ENCODE measurements around the gene RAB18.
"Not testable (repeated sequence)": the region's sequence is repeated elsewhere in the genome, so short reads cannot be mapped to it uniquely, and the experiment has no call there.

RAB18 gene

DNA sequence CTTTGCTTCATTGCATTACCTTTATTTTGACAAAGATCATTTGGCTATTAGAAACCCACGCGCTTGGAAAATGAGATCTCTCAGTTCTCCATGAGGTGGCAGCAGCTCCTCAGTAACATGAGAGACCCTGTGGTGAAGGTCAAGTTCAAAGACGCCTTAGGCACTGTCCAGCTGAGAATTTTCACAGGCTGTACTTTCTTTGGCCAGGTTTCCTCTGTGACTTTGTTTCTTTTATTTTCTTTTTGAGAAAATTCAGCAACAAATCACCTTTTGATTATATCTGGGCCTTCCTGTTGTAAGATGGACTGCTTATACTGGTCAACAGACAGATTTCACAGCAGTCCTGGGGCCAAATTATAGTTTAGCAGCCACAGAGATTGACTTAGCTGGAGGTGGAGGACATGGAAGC lies 54.5 kb downstream of the RAB18 start:
- peak; percentile 65 for DNase-seq

GRCh38 chr10:27561334-27561733 lies 57.2 kb downstream of the RAB18 start:
- DNase-seq = no peak

DNA sequence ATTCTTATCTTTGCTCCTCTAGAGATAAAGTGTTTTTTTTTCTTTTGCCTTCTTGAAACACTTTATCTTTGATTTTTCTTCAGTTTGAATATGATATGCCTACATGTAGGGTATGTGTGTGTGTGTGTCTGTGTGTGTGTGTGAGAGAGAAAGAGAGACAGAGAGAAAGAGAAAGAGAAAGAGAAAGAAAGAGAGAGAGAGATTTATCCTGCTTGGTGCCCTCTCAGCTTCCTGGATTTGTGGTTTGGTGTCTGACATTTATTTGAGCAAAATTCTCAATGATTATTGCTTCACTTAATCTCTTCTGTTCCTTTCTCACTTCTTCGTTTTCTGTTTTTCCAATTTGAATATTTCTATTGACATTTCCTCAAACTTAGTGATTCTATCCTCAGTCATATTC lies 60.3 kb downstream of the RAB18 start:
- no peak for DNase-seq

DNA sequence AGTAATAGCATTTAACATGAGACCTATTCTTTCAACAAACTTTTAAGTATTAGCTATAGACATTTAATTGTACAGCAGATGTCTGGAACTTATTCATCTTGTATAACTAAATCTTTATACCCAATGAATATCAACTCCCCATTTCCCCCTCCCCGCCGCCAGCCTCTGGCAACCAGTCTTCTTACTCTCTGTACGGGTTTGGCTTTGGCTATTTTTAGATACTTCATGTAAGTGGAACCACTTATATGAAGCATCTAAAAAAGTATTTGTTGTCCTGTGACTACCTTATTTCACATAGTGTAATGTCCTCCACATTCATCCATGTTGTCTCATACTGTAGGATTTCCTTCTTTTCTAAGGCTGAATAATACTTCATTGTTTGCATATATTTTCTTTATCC lies 60.8 kb downstream of the RAB18 start:
- DNase-seq = no peak

GRCh38 chr10:27568196-27569175 lies 64.4 kb downstream of the RAB18 start:
- DNase-seq = no peak

DNA sequence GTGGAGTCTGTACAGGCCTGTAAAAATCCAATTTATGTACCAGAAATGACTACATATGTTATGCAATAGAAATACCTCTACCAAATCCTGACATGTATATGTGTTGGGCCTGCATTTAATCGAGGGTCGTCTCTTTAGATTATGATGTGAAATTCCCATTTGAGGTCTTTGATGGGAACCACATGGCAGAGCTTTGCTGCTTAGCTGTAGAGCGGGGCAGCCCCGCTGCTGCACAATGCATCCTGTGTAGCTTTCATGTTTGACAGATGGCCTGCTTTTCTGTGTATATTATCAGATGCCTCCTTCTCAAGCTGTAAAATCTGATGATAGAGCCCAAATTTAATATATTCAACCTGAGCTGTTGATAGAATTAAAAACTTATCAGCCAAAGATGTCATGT lies 65.8 kb downstream of the RAB18 start:
- no peak for DNase-seq

DNA sequence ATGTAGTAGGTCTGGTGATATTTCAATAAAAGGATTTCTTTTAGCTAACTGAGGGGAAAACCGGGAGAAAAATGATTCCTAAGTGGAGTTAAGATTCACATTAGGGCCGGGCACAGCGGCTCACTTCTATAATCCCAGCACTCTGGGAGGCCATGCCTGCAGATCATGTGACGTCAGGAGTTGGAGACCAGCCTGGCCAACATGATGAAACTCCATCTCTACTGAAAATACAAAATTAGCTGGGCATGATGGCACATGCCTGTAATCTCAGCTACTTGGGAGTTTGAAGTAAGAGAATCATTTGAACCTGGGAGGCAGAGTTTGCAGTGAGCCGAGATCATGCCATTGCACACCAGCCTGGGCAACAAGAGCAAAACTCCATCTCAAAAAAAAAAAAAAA lies 72.9 kb downstream of the RAB18 start:
- DNase-seq = not testable (repeated sequence)

DNA sequence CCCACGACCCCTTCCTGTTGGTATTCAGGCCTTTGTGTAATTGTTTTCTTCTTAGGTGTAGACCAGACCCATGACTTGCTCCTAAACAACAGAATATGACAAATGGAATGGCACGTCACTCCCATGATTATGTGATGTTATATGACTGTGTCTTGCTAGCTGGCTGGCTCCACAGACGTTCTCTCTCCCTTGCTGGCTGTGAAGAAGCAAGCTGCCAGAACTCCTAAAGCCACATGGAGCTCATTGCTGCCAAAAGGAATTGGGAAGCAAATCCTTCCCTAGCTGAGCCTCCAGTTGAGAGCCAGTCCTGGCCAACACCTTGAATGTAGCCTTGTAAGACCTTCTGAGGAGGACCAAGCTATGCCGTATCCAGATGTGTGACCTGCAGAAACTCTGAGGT lies 74.2 kb downstream of the RAB18 start:
- no peak for DNase-seq

GRCh38 chr10:27581225-27581624 lies 77.1 kb downstream of the RAB18 start:
- no peak for DNase-seq

DNA sequence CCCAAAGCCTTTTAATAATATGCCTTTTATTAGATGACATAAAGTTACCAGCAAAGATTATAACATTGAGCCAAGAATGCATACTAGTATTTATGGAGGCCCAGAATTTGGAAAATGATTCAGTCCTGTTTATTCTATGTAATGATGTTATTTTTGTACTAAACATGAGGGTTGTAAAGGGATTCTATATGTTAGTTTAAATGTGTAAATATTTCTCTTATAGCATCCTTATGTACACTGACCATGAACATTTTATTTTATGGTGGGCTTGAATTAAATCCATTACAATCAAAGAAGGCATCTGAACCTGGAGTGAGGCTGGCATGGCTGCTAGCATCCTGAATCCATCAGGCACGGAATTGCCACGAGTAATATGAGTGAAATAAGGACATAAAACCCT lies 80.2 kb downstream of the RAB18 start:
- no peak for DNase-seq

Measured in NCI-H82 (cell line).